Measurements from ENCODE around the gene PARVB. TPM values are rescaled to one million over a fixed set of nuclear protein-coding genes. Genes with fewer than 3 reads are reported as not detected.
A peak's percentile ranks its signal among the peaks of the same experiment; 100 is the strongest.

PARVB gene
- total and polyA plus RNA-seq, 2 of the 8 experiments (the other 6 are each of a cell fraction or from before 2014, with no cell fraction given), result 14.5 to 18.6 TPM

- Histone ChIP-seq H3K4me3 (ENCODE audit: extremely low read depth in 1 of 4, insufficient read depth in 2 of 4, low read depth in 3 of 4, low read length in 4 of 4) (no peak overlapping the region), H3K18ac (ENCODE audit: extremely low read depth, low read length) (0 out of 2 replicates have a peak overlapping the region, but pooled peaks have one; percentile 21), H2BK12ac (ENCODE audit: low read depth, low read length) (no peak overlapping the region), H3K4me2 (ENCODE audit: insufficient read depth in 1 of 2, low read depth in 2 of 2, low read length in 2 of 2) (no peak overlapping the region), H3K79me2 (ENCODE audit: control insufficient read depth in 1 of 2, insufficient read depth in 2 of 2, low read length in 2 of 2) (no peaks in the 10 kb centered on the region), H2BK15ac (ENCODE audit: low read length) (no peak overlapping the region), H2BK5ac (ENCODE audit: low read depth, low read length) (no peak overlapping the region), H2AFZ (ENCODE audit: low read length) (no peak overlapping the region), H3K9me3 (ENCODE audit: insufficient read depth in 2 of 2, low read depth in 1 of 2, low read length in 1 of 2) (peaks cover 0 to 2% of the 10 kb centered on the region in 2 experiments; a peak in 1 of 4 replicates), H4K8ac (ENCODE audit: extremely low read depth, insufficient read depth, low read length) (peak overlapping the region; percentile 23; the same call in 1 of the 2 replicates), H3K27ac (ENCODE audit: low read depth, low read length) (no peak overlapping the region), H4K91ac (replicated peaks; ENCODE audit: insufficient read length, low read length) (no peak overlapping the region), H3K79me1 (ENCODE audit: low read depth, low read length) (no peaks in the 10 kb centered on the region; the same call in 1 of the 2 replicates), H4K20me1 (replicated peaks in 1 of 2; ENCODE audit: control insufficient read depth in 1 of 2, insufficient read depth in 2 of 2, low read length in 2 of 2) (no peaks in the 10 kb centered on the region), H2BK20ac (ENCODE audit: low read length) (no peak overlapping the region), H3K14ac (ENCODE audit: insufficient read length) (no peak overlapping the region), H2BK120ac (replicated peaks; ENCODE audit: low read depth, low read length) (no peak overlapping the region), H3K4ac (replicated peaks; ENCODE audit: insufficient read length, low read depth, low read length) (no peak overlapping the region), H3K4me1 (replicated peaks in 1 of 4; ENCODE audit: control insufficient read depth in 3 of 4, insufficient read depth in 4 of 4, low read length in 3 of 4) (peaks cover 0 to 4% (median 0%) of the 10 kb centered on the region in 4 experiments; a peak in 2 of 7 replicates), H3K9ac (replicated peaks in 1 of 4; ENCODE audit: extremely low read depth in 1 of 4, low read depth in 3 of 4, low read length in 3 of 4) (no peak overlapping the region), H3K56ac (replicated peaks; ENCODE audit: insufficient read length, low read depth, low read length) (no peak overlapping the region), H3K27me3 (replicated peaks in 1 of 4; ENCODE audit: control insufficient read depth in 3 of 4, extremely low read depth in 1 of 4, insufficient read depth in 3 of 4, low read length in 3 of 4) (no peaks in the 10 kb centered on the region), H3K23ac (ENCODE audit: insufficient read length) (no peak overlapping the region), H4K5ac (ENCODE audit: insufficient read length, low read depth, low read length) (no peak overlapping the region), H3K36me3 (ENCODE audit: control insufficient read depth in 2 of 4, insufficient read depth in 4 of 4, low read length in 3 of 4) (no peaks in the 10 kb centered on the region), H3K23me2 (ENCODE audit: low read depth, low read length) (no peaks in the 10 kb centered on the region), H2AK5ac (ENCODE audit: low read depth, low read length) (no peak overlapping the region)
- DNase-seq (ENCODE audit: low read depth in 1 of 2, low spot score in 2 of 2), result no peak
- ChIA-PET POLR2A (ENCODE audit: partially characterized antibody) (no interaction called here), CTCF (ENCODE audit: partially characterized antibody) (interaction anchor here (1.2 to 3.9 kb wide), 3 partner anchors 12 to 16 kb away, joined by 3 to 17 read pairs (median 7); no protein-coding TSS in a partner anchor)
- FAIRE-seq, result no peak
- WGBS, 2 experiments (ENCODE audit: extremely low coverage in 1 of 2, insufficient coverage in 1 of 2, insufficient read length in 1 of 2, insufficient replicate concordance in 2 of 2, low coverage in 1 of 2, low lambda C conversion rate in 2 of 2, missing lambda C conversion rate in 1 of 2), result 90% methylated on average over 23 of the region's 23 CpGs; no CpG with 5 or more reads in 1 of the 2 experiments
- TF ChIP-seq CTCF (IDR thresholded peaks at IDR 0.05; ENCODE audit: control extremely low read depth in 1 of 3, insufficient read depth in 1 of 3, low read depth in 1 of 3, low read length in 3 of 3) (no peak), MAX (IDR thresholded peaks at IDR 0.05) (no peak), GABPA (IDR thresholded peaks at IDR 0.05; ENCODE audit: borderline replicate concordance, insufficient read depth, low read length) (no peak), SRF (IDR thresholded peaks at IDR 0.05; ENCODE audit: low read depth, low read length) (no peak), HDAC6 (IDR thresholded peaks at IDR 0.05; ENCODE audit: low read depth, low read length) (no peak), KDM5A (IDR thresholded peaks at IDR 0.05; ENCODE audit: low read length) (no peak), POLR2AphosphoS5 (IDR thresholded peaks at IDR 0.05; ENCODE audit: low read depth, low read length) (no peak)
Measured at GRCh38 chr22:44097263-44098020, 73.3 kb downstream of the PARVB start.
